Adipose tissue (tissue), 3 donors: ENCODE measurements around the gene SYT6. TPM values are rescaled to one million over a fixed set of nuclear protein-coding genes. Genes with fewer than 3 reads are reported as not detected.

Experiments used
- H3K27ac ChIP-seq: one replicate; pipeline ENCODE4 v1.5.1; 2013; ENCODE audit warnings: low read depth, low read length
- WGBS, 3 donors: extraction: QIAGEN DNeasy Blood & Tissue Kit; methylation state at CpG; one replicate each; pipeline ENCODE4 v1.1.7; 2013; 5-methylcytosine and 5-hydroxymethylcytosine counted together
- polyA plus RNA-seq, 3 donors: library from polyadenylated mRNA; stranded (reverse); fragments of 200-250 nt; gene quantifications; one replicate each; pipeline ENCODE4 v1.2.3, GENCODE V29; 2013
- donor health status: healthy with polysubstance abuse.
- donor health status: Bipolar disorder and iron deficiency.
- donor health status: healthy.

The SYT6 gene, protein sequence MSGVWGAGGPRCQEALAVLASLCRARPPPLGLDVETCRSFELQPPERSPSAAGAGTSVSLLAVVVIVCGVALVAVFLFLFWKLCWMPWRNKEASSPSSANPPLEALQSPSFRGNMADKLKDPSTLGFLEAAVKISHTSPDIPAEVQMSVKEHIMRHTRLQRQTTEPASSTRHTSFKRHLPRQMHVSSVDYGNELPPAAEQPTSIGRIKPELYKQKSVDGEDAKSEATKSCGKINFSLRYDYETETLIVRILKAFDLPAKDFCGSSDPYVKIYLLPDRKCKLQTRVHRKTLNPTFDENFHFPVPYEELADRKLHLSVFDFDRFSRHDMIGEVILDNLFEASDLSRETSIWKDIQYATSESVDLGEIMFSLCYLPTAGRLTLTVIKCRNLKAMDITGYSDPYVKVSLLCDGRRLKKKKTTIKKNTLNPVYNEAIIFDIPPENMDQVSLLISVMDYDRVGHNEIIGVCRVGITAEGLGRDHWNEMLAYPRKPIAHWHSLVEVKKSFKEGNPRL
- polyA plus RNA-seq, result 1 to 10 TPM in 1 of 3 donors, under 1 TPM in 2; 0.01 to 1.7 (median 0.11) TPM

DNA sequence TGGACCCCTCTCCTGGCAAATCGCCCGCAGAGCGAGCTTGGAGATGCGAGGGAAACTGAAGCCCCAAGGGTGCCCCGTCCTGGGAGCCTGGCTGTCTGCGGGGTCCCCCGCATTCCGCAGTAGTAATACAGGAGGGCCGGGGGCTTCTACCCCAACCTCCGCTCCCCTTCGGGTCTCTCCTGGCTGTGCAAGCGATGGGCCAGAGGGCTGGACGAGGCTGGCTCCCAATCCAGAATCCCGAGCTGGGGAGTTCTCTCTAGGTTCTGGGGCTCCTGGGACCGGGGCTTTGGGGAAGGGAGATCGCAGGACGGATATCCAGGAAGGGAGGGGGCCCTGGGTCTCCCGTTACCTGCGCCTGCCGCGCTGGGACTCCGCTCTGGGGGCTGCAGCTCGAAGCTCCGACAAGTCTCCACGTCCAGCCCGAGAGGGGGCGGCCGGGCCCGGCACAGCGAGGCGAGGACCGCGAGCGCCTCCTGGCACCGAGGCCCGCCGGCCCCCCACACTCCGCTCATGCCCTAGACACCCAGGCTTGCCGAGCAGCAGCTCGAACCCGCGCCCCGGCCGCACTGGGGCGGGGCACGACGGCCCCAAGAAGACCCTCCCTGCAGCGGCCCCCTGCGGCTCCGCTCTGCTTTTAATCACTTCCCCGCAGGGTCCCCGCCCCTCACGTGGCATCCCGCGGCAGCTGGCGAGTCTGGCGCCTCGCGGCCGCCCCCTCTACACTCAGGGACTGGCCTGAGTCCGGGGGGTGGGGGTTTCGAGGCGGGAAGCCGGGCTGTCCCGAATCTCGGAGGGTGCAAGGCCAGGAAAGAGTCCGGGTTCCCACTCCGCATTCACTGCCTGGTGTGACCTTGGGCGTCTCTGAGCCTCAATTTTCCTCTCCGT, at the start of gene SYT6:
Gene SYT6, minus strand, starts transcription at position 609 of the 885 bp plus-strand sequence. Its CDS starts 97 bp downstream, at position 512.
- WGBS, 3 donors, result 1 to 2% (median 1%) methylated on average over 68 to 70 of the region's 70 CpGs
- no peak within 1 kb of the TSS for H3K27ac ChIP-seq

DNA sequence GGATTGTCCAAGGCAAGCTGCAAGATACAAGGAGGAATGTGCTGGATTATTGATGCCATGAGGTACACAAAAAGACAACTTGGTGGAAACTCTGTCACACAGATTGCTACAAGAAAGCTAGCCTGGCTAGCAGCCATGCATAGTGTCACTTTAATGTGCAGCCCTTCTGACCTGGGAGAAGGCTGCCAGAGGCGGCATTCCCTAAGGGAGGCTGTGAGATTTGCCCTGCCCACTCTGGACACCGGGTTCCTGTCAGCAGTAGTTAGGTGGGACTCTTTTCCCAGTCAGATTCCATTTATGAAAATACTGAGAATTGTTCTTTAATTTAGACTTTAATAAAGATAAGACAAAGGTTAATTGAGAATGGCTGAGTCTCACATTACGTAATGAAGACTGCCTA, 47.8 kb upstream of the SYT6 start:
- H3K27ac ChIP-seq, result no peak overlapping the region

DNA sequence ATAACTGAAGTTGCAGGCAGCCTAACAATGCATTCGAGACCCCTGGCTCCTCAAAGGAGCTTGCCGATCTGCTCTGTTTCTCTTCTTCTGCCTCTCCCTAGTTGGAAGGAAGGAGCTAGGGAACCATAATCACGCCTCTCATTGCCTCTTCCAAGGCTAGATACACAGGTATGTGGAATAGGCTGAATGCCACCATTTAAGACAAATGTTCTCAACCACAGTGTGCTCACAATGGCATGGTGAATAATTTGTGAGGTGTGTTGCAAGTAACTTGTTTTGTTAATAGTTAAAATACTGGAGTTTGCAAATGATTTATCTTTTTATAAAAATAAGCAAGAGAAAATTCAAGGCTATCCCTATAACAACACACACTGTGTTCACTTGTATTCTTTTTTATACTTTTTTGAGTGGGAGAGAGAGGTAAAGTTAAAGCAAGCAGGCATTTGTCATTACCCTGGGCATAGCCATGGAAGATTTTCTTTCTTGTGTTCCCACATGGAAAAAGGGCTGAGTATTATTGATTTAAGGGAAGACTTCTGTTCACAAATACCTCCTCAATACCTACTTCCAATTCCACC, 45.4 kb upstream of the SYT6 start:
- H3K27ac ChIP-seq, result no peak overlapping the region
- 44 to 90% (median 83%) methylated on average over 3 of the region's 3 CpGs for WGBS, 3 donors

More for the DNA sequence above, 47.8 kb upstream of the SYT6 start:
- 45 to 62% (median 53%) methylated on average over 3 of the region's 3 CpGs for WGBS, 3 donors

DNA sequence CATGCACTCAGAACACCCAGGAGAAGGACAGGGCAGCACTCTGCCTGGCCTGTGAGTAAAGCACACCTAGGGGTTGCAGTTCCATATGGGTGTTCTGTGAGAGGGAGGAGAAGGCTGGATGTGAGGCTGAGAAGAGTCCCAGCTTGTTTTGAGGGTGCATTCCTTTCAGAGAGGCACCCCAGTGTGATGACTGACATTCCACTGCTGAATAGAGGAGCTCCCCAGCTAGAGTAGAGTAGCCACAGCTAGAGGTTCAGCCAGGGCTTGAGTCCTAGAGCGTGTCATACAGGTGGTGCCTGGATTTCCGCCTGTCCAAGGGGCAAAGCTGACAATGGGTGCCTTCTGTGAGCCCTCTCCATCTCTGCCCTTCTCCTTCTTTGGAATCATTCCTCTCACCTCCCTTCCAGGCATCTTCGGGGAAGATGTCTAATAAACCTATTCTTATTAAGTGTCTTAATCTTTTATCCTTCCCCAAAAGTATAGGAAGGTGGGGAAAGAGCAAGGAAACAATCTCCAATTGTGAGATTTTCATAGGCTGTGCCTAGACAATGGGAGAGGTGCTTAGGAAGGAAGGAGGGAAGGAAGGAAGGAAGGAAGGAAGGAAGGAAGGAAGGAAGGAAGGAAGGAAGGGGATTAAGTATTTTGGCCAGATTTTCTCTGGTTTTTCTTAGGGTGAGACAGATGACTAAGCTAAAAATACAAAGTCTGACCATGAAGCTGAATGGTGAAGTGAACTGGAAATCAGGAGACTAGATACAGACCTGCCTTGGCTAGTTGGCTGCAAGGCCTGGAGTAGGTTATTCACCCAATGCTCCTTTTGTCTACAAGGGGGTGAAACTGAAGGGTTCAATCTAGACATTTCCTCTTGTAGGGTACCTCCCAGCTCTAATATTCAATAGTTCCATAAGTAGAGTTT, 43.6 kb upstream of the SYT6 start:
- 69 to 88% (median 87%) methylated on average over 3 of the region's 3 CpGs for WGBS, 3 donors
- no peak overlapping the region for H3K27ac ChIP-seq

DNA sequence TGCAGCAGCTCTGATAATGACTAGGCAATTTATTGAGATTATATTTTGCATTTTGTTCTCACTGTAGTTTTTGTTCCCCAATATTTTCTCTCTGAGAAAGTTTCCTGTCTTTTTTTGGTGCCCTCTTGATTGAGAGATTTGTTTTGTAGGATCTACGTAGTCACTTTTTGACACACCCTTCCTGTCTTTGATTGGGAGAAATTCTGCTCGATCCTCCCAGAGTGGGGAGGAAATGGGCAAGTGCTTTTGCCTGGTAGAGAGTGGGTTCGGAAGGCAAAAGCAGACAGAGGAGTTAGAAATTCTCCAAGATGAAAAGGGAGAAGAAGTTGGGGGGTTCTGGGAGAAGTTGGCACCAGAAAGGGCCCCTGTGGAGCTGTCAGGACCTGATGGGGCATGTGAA, 42.1 kb upstream of the SYT6 start:
- no peak overlapping the region for H3K27ac ChIP-seq
- 34 to 65% (median 55%) methylated on average over 3 of the region's 3 CpGs for WGBS, 3 donors

DNA sequence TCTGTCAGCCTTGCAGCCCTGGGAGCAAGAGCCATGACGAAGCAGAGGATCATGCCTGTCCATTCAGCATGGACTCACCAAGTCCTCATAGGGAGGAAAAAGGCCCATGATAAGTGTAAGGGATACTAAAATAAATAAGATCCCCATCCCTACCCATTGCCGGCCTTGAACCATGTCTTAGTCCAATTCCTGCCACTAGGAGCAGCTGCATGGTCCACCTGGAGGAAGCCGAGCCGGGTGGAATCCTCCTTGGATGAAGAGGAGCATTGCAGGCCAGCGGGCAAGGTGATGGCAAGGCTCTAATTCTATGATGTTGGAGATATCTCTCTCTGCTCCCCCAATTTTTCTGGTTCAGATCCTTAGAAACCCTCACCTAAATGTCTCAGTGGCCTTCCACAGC, 38.7 kb upstream of the SYT6 start:
- no peak overlapping the region for H3K27ac ChIP-seq
- WGBS, 3 donors, result 72 to 87% (median 85%) methylated on average over 5 of the region's 5 CpGs

DNA sequence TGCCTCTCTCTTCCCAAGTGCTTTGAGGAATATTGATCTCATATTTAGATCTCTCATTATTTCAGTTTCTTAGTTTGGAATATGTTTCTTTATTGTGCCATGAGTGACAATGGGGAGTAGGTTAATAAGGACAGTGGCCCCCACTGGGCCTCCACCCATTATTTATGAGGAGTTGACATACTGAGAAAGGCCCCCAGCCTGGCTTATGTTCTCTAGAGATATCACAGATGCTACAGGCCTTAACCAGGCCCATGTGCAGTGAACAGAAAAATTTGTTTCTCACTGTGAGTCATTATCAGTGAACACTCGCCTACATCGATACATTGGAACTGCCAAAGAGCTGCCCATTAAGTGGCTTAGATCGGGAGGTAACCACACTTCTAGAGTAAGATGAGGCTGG, 35.7 kb upstream of the SYT6 start:
- H3K27ac ChIP-seq, result no peak overlapping the region
- WGBS, 3 donors, result 95 to 96% (median 96%) methylated on average over 3 of the region's 3 CpGs

DNA sequence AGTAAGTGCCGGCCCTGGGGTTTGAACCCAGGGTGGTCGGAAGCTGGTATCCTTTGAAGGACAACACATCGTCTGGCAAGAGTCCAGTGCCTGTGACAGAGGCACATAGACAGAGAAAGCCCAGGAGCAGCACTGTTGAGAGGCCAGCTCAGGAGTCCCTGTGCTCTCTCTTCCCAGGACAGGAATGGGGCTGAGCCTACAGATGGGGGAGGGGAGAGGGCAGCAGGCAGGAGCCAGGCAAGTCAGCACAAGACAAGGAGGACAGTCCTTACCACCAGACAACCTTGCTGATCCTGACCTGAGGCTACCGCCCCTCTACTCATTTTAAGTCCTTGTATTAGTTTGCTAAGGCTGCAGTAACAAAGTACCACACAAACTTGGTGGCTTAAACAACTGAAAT, 27.7 kb upstream of the SYT6 start:
- WGBS, 3 donors, result 79 to 92% (median 84%) methylated on average over 4 of the region's 4 CpGs
- H3K27ac ChIP-seq, result no peak overlapping the region

DNA sequence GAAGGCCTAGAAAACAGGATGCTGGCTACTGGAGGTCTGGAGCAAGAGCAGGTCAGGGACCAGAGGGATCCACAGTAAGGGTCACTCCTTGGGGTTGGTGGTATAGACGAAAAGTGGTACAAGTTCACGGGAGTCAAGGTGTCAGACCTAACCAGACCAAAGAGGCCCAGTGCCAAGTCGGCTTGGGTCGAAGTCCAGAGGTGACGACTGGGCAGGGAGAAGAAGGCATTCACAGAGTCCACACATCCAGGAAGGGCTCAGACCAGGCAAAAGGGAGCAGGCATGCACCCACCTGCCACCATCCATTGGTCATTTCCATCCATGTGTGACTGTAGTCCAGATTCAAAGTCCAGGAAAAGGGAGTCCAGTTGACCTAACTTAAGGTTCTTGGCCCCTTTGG, 27.1 kb upstream of the SYT6 start:
- H3K27ac ChIP-seq, result no peak overlapping the region
- 77 to 93% (median 89%) methylated on average over 5 of the region's 5 CpGs for WGBS, 3 donors

DNA sequence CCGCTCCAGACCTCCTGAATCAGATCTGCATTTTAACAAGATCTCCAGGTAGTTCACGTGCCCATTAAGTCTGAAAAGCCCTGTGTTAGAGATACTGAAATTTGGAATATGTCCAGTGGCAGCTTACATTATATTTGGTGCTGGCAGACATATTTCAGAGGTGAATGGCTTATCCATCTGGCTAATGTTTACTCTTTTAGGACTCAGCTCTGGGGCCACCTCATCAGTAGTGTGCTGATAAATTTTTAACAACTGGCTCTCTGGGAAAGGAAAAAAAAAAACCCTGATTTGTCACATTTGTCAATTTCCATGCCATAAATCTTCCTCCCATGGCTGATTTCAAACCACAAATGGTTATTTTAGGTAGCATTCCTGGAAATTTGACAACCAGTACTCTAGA, 25.3 kb upstream of the SYT6 start:
- WGBS, 3 donors, result 64 to 86% (median 85%) methylated on average over 2 of the region's 2 CpGs

DNA sequence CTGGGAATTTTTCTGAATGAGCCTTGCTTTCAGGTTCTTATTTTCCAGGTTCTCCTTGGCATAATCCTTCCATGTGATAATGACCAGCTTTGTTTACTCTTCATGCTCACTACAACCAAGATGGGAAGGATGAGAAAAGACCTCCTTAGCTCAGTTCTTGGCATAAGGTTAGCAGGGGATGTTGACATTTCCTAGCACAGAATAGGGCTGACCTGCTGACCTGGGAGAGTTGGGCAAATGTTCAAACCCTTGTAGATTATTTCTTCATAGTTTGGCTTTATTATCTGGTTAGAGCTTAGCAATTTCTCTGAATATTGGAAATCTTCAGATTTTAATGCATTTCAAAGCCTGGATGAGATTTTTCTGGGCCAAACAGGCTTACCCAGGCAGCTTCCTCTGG, 23.6 kb upstream of the SYT6 start:
- no peak overlapping the region for H3K27ac ChIP-seq

More for the DNA sequence above, 25.3 kb upstream of the SYT6 start:
- H3K27ac ChIP-seq, result no peak overlapping the region

DNA sequence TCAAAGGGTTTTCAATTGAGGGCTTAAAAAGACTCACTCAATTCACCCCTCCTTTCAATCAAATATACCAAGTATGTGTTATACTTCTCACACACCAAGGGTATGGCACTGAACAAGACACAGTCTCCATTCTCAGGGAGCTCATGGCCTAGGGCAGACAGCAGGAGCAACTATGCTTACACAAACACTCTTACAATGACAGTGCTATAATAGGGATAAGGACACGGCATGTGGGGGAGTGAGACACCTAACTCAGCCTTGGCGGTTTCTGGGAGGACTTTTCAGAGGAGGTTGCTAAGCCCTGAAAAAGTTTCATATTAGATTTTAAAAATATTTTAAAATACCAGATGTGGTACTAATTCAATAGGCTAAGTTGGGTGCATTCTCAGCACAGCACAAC, 22.7 kb upstream of the SYT6 start:
- WGBS, 3 donors, result 89 to 93% (median 92%) methylated on average over 2 of the region's 2 CpGs
- H3K27ac ChIP-seq, result no peak overlapping the region

DNA sequence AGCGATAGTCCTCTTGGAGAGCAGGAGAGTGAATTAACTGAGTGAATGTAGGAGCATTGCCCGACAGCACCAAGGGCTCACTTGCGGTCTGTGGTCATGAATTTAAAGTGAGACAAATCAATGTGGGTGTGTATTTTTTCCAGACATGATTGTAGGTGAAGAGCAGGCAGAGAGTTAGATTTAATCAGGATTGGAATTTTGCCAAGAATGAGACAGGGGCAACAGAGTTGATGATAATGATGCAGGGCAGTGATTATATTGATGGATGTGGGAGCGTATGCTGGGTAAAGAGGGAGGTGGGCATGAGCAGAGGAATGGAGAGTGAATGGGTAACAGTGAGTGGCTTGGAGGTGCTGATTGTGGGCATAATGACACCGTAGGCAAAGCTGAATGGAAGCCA, 20.0 kb upstream of the SYT6 start:
- H3K27ac ChIP-seq, result no peak overlapping the region
- 57 to 85% (median 78%) methylated on average over 5 of the region's 5 CpGs for WGBS, 3 donors

DNA sequence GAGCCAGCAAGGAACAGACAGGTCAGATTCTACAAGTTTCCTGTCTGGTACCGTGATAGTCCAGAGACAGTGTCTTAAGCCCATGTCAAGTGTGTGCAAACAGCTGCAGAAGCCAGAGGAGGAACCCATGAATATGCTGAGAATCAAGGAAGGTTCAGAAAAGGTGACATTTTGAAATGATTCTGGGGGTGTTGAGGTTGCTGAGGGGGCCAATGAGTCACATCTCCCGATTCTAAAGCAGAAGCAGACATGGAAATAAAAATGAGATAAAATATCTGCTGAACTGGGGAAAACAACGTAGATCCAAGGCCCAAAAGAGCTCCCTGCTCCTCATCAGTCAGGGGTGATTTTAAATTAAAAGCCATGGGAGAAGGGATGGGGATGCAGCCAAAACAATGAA, 15.8 kb upstream of the SYT6 start:
- no peak overlapping the region for H3K27ac ChIP-seq
- WGBS, 3 donors, result 79 to 82% (median 79%) methylated on average over 3 of the region's 3 CpGs

DNA sequence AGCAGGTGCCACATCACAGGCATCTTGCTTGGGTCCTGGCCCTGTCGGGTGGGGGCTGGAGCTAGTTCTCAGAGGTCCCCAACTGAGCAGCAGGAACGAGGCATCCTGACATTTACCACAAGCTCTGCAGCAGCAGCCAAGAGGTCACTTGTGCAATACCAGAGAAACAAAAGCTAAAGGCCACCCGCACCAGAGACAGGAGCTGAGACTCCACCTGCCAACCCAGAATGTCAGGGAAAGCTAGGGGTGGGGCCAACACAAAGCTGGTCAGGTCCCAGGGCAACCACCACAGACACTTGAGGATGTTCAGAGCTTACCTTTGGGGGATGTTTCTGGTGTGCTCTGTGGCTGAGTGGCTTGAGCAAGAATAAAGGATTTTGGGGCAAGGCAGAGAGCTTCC, 13.6 kb upstream of the SYT6 start:
- no peak overlapping the region for H3K27ac ChIP-seq
- 54 to 69% (median 59%) methylated on average over 3 of the region's 3 CpGs for WGBS, 3 donors

DNA sequence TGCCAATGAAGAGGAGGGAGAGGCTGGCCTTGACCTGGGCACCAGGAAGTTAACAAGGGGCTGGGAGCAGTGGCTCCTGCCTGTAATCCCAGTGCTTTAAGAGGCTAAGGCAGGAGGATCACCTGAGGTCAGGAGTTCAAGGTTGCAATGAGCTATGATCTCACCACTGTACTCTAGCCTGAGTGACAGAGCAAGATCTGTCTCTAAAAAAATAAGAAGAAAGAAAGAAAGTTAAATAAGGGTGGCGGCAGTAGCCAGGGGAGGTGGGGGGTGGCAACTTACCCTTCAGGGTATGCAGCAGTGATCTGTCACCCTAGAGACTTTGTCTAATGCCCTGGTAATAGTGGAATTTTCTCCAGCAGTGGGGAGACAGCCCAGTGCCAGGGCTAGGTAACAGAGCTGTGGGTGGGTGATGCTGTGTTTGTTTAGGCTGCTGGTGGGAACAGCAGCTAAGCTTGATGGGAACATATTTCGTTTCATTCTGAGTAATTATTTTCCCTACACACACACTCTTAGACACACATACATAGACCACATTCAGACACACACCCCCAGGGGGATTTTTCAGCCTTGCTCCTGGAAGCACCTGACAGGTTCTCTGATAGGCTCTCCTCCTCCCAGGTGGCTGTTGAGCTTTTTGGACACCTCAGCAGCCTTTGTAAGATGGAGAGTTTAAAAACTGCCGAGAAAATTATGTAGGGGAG, 11.3 kb upstream of the SYT6 start:
- H3K27ac ChIP-seq, result no peak overlapping the region
- WGBS, 3 donors, result 71 to 90% (median 85%) methylated on average over 3 of the region's 3 CpGs

DNA sequence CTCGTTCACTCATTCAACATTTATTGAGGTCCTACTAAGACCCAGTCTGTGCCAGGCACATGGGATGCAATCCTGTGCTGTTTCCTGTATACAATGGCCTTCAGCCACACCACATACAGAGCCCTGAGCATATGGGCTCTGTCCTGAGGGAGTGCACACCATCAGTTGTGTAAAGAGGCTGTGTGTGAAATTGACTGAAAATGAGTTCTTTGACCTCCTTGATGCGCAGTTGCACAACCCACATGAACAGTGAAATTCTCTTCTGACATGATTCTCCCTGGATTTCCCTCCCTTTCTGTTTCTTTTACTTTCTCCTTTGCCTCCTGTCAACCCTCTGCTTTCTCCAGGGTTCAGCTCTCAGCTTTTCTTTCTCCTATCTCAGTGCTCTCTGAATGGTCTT, 6.3 kb upstream of the SYT6 start:
- no peak overlapping the region for H3K27ac ChIP-seq
- 78 to 84% (median 80%) methylated on average over 2 of the region's 2 CpGs for WGBS, 3 donors
